ENCODE data around the gene FAM53C. TPM values are rescaled to one million over a fixed set of nuclear protein-coding genes. Genes with fewer than 3 reads are reported as not detected.
A peak's percentile ranks its signal among the peaks of the same experiment; 100 is the strongest.

The FAM53C gene
- total RNA-seq, 1 experiment from 2014 or later = 38.9 TPM

- intact Hi-C loops (cut with micrococcal nuclease) = loop anchor here (5.0 to 10.0 kb wide), 2 partner anchors 133 to 150 kb away; no protein-coding TSS in a partner anchor
- Mint-ChIP-seq H3K27ac (ENCODE audit: low read depth, unreplicated experiment) (peak overlapping the region; percentile 98), H3K4me1 (ENCODE audit: insufficient read depth, unreplicated experiment) (peaks cover 47% of the 10 kb centered on the region), H3K4me3 (ENCODE audit: unreplicated experiment) (peak overlapping the region; percentile 99), H3K36me3 (ENCODE audit: insufficient read depth, unreplicated experiment) (peaks cover 15% of the 10 kb centered on the region), H3K9me3 (ENCODE audit: unreplicated experiment) (peaks cover 9% of the 10 kb centered on the region), H3K27me3 (ENCODE audit: insufficient read depth, unreplicated experiment) (no peaks in the 10 kb centered on the region)
- TF ChIP-seq CTCF (IDR thresholded peaks at IDR 0.05; ENCODE audit: unreplicated experiment) = no peak
- peak; percentile 86 for DNase-seq (ENCODE audit: unreplicated experiment)
- CTCF ChIA-PET = interaction anchor here (0.6 to 8.0 kb wide), 19 partner anchors 15 to 192 kb away, joined by 3 to 323 read pairs (median 13); partner anchors contain the start of genes CDC25C, EGR1, FAM53C and KIF20A
- no TSS peak for BruUV-seq (replicated peaks)
- POLR2A ChIA-PET = interaction anchor here (0.5 to 9.3 kb wide), 19 partner anchors 11 to 808 kb away, joined by 3 to 395 read pairs (median 5); partner anchors contain the start of genes BRD8, CDC23, CDC25C and EGR1
Observed at GRCh38 chr5:138354926-138355378, 16.9 kb downstream of the FAM53C start.

GRCh38 chr5:138359621-138360020 lies 21.6 kb downstream of the FAM53C start:
- no peak for DNase-seq (ENCODE audit: unreplicated experiment)
- H3K9me3 Mint-ChIP-seq (ENCODE audit: unreplicated experiment) = no peaks in the 10 kb centered on the region
- H3K4me1 Mint-ChIP-seq (ENCODE audit: insufficient read depth, unreplicated experiment) = peaks cover 23% of the 10 kb centered on the region
- CTCF ChIA-PET = interaction anchor here (0.6 kb wide), 1 partner anchor 136 kb away, joined by 3 read pairs; no protein-coding TSS in a partner anchor
- H3K27ac Mint-ChIP-seq (ENCODE audit: low read depth, unreplicated experiment) = no peak overlapping the region
- no TSS peak for BruUV-seq (replicated peaks)
- no peak for TF ChIP-seq CTCF (IDR thresholded peaks at IDR 0.05; ENCODE audit: unreplicated experiment)
- intact Hi-C loops (cut with micrococcal nuclease) = loop anchor here (10.0 kb wide), 1 partner anchor 145 kb away; no protein-coding TSS in a partner anchor
- H3K27me3 Mint-ChIP-seq (ENCODE audit: insufficient read depth, unreplicated experiment) = no peaks in the 10 kb centered on the region
- POLR2A ChIA-PET = no interaction called here
- H3K4me3 Mint-ChIP-seq (ENCODE audit: unreplicated experiment) = no peak overlapping the region
- H3K36me3 Mint-ChIP-seq (ENCODE audit: insufficient read depth, unreplicated experiment) = peaks cover 15% of the 10 kb centered on the region

- intact Hi-C loops (cut with micrococcal nuclease) = no loop called here
- no peak for DNase-seq (ENCODE audit: unreplicated experiment)
Observed at GRCh38 chr5:138360941-138361452, 22.9 kb downstream of the FAM53C start.

More at GRCh38 chr5:138360941-138361452, 22.9 kb downstream of the FAM53C start:
- ChIA-PET POLR2A (no interaction called here), CTCF (interaction anchor here (0.7 to 1.3 kb wide), 3 partner anchors 8 to 9 kb away, joined by 3 to 7 read pairs (median 4); partner anchors contain the start of gene KDM3B)
- Mint-ChIP-seq H3K27me3 (ENCODE audit: insufficient read depth, unreplicated experiment) (no peaks in the 10 kb centered on the region), H3K27ac (ENCODE audit: low read depth, unreplicated experiment) (no peak overlapping the region), H3K4me1 (ENCODE audit: insufficient read depth, unreplicated experiment) (peaks cover 13% of the 10 kb centered on the region), H3K36me3 (ENCODE audit: insufficient read depth, unreplicated experiment) (peaks cover 13% of the 10 kb centered on the region), H3K4me3 (ENCODE audit: unreplicated experiment) (no peak overlapping the region), H3K9me3 (ENCODE audit: unreplicated experiment) (no peaks in the 10 kb centered on the region)
- no peak for TF ChIP-seq CTCF (IDR thresholded peaks at IDR 0.05; ENCODE audit: unreplicated experiment)
- no TSS peak for BruUV-seq (replicated peaks)
